Measurements from ENCODE around the gene MORN5.

GRCh38 chr9:122218071-122218934, 58.6 kb downstream of the MORN5 start:
- TF ChIP-seq, protein P1, sequence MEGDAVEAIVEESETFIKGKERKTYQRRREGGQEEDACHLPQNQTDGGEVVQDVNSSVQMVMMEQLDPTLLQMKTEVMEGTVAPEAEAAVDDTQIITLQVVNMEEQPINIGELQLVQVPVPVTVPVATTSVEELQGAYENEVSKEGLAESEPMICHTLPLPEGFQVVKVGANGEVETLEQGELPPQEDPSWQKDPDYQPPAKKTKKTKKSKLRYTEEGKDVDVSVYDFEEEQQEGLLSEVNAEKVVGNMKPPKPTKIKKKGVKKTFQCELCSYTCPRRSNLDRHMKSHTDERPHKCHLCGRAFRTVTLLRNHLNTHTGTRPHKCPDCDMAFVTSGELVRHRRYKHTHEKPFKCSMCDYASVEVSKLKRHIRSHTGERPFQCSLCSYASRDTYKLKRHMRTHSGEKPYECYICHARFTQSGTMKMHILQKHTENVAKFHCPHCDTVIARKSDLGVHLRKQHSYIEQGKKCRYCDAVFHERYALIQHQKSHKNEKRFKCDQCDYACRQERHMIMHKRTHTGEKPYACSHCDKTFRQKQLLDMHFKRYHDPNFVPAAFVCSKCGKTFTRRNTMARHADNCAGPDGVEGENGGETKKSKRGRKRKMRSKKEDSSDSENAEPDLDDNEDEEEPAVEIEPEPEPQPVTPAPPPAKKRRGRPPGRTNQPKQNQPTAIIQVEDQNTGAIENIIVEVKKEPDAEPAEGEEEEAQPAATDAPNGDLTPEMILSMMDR (IDR thresholded peaks at IDR 0.05), result no peak
- no peak for TF ChIP-seq POLR2A (IDR thresholded peaks at IDR 0.05)

Measured in body of pancreas (tissue), 4 donors.